HG03575 (cell line): ENCODE data around the gene PEX7.
"Not testable (repeated sequence)": the region's sequence is repeated elsewhere in the genome, so short reads cannot be mapped to it uniquely, and the experiment has no call there.

Experiments
- ATAC-seq: cut with Tn5 transposase; IDR thresholded peaks from one replicate; pipeline ENCODE4 v1.9.1; 2021; ENCODE audit not compliant: unreplicated experiment, insufficient number of reproducible peaks, low FRiP score; ENCODE audit errors: extremely low read depth

Gene PEX7

GRCh38 chr6:136788069-136788902 is 34.1 kb upstream of the PEX7 start:
- ATAC-seq: no peak

- not testable (repeated sequence) for ATAC-seq
Observed at GRCh38 chr6:136789440-136789839, 33.0 kb upstream of the PEX7 start.

GRCh38 chr6:136790411-136791295 is 31.7 kb upstream of the PEX7 start:
- ATAC-seq: no peak

GRCh38 chr6:136791296-136792094 is 30.9 kb upstream of the PEX7 start:
- ATAC-seq: peak; percentile 35

- ATAC-seq: no peak
Observed at GRCh38 chr6:136792095-136792409, 30.3 kb upstream of the PEX7 start.

- peak; percentile 24 for ATAC-seq
Observed at GRCh38 chr6:136792410-136793262, 29.8 kb upstream of the PEX7 start, which contains the start of gene MAP3K5. Gene MAP3K5, minus strand, starts transcription at chr6:136792477. Its CDS starts 320 bp downstream, at chr6:136792157.

GRCh38 chr6:136793363-136793762 is 29.0 kb upstream of the PEX7 start:
- no peak for ATAC-seq

- ATAC-seq: no peak
Observed at GRCh38 chr6:136795386-136795785, 27.0 kb upstream of the PEX7 start.

- no peak for ATAC-seq
Observed at GRCh38 chr6:136795996-136796395, 26.4 kb upstream of the PEX7 start.

GRCh38 chr6:136798044-136798443 is 24.3 kb upstream of the PEX7 start:
- no peak for ATAC-seq

- ATAC-seq: no peak
Observed at GRCh38 chr6:136801581-136801980, 20.8 kb upstream of the PEX7 start.

- ATAC-seq: no peak
Observed at GRCh38 chr6:136803608-136804007, 18.8 kb upstream of the PEX7 start.

GRCh38 chr6:136809091-136809860 is 13.1 kb upstream of the PEX7 start:
- no peak for ATAC-seq

GRCh38 chr6:136811272-136811671 is 11.1 kb upstream of the PEX7 start:
- no peak for ATAC-seq

- ATAC-seq: no peak
Observed at GRCh38 chr6:136812174-136812573, 10.2 kb upstream of the PEX7 start.

GRCh38 chr6:136815608-136816007 is 6.8 kb upstream of the PEX7 start:
- ATAC-seq: not testable (repeated sequence)

GRCh38 chr6:136816656-136817055 is 5.7 kb upstream of the PEX7 start:
- no peak for ATAC-seq

GRCh38 chr6:136820561-136820960 is 1.8 kb upstream of the PEX7 start:
- no peak for ATAC-seq
